ENCODE data around the gene CIB4.

The CIB4 gene

GRCh38 chr2:26619521-26619951 lies 21.6 kb downstream of the CIB4 start:
- no peak for DNase-seq

GRCh38 chr2:26619096-26619495 lies 22.1 kb downstream of the CIB4 start:
- no peak for DNase-seq

DNA sequence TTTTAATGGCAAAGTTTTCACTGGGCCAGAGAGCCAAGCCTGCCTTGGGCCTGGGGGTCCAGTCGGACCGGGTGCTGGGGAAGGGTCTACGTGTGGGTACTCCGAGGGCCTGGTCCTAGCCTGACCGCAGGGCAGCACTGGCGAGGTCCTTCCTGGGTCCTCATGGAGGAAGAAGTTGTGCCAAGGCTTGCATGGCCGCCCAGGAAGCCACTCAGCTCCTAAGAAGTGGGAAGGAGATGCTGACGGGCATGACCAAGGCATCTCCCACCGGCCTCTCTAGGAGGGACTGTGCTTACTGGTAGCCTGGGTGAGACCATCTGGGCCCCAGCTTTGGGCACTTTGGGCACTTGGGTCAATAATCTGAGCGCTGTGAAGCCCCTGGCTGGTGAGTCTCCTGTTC lies 22.6 kb downstream of the CIB4 start:
- no peak for DNase-seq

DNA sequence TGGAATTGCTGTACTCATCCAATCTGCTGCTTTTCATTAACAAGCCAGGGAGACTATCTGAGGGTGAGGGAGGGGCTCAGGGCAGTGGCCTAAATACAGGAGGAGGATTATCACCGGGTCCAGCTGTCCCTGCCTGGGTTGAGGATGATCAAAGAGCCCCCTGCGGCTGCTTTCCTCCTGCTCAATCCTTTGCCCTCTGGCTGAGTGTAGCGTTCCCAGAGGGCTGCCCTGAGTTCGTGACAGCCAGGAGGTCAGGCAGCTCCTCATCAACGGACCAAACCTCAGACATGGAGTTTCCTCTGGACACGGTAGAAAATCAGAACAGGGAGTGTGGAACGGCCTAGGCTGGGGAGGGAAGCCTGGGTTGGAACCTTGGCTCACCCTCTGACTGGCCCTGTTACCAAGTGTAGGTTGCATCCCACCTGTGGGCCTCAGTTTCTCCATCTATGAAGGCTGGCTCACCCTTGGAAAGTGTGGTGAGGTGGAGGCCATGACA lies 23.5 kb downstream of the CIB4 start:
- DNase-seq = no peak

- no peak for DNase-seq
Observed at GRCh38 chr2:26616706-26617587, 24.2 kb downstream of the CIB4 start.

DNA sequence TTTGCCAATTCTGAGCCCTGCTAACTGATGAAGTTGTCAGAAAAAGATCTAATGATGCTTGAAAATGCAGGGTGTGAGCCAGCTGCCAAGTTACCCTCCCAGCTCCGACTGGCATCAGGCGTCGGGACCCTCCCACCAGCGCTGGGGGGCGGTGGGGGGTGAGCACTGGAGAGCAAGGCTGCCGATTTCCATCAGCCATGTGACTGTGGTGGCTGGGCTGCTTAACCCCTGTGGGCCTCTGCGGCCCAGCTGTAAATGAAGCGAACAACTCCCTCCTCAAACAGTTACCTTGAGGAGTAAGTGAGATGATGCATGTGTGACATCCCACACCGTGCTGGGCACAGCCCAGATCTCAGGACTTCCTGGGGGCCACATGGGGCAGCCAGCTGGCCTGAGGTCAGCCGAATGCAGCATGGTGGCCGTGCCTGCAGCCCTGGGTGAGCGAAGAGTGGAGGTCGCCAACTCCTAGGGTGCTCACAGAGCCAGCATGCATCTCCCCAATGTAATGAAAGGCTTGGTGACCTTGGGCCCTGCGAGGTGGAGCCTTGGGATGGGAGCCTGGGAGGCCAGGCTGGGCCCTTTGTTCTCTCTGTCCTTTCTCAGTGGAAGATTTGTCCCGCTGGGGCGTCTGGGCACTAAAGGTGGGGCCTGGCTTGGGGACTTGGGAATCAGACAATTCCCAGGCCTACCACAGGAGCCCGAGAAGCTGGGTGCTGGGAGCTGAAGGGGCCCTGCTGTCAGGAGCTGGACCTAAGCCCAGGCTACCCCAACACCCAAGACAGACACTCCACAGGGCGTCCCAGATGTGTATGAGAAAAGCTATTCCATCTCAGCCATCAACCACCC lies 25.1 kb downstream of the CIB4 start:
- no peak for DNase-seq

DNA sequence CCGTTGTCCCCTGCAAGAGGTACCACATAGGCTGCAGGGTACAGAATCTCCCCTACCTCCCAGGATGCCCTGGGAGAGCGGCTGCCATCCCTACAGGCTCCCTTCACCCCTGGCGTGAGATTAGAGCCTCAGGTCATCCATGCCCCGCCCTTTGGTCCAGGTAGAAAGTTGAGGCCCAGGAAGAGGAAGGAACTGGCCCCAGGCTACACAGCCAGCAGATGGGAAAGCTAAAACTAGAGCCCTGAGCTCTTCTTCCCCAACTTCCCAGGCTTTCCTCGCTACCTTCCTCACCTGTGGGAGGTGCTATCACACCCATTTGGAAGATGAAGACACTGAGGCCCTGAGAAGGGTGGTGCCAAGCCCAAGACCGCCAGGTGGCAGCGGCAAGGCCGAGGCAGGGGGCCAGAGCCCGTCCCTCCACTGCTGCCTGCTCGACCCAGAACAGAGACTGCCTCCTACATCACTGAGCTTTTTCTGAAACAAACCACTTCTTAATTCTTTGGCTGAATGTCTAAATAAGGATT lies 25.8 kb downstream of the CIB4 start:
- DNase-seq = no peak

GRCh38 chr2:26614216-26615138 lies 26.7 kb downstream of the CIB4 start:
- no peak for DNase-seq

- DNase-seq = no peak
Observed at GRCh38 chr2:26613241-26614215, 27.6 kb downstream of the CIB4 start.

DNA sequence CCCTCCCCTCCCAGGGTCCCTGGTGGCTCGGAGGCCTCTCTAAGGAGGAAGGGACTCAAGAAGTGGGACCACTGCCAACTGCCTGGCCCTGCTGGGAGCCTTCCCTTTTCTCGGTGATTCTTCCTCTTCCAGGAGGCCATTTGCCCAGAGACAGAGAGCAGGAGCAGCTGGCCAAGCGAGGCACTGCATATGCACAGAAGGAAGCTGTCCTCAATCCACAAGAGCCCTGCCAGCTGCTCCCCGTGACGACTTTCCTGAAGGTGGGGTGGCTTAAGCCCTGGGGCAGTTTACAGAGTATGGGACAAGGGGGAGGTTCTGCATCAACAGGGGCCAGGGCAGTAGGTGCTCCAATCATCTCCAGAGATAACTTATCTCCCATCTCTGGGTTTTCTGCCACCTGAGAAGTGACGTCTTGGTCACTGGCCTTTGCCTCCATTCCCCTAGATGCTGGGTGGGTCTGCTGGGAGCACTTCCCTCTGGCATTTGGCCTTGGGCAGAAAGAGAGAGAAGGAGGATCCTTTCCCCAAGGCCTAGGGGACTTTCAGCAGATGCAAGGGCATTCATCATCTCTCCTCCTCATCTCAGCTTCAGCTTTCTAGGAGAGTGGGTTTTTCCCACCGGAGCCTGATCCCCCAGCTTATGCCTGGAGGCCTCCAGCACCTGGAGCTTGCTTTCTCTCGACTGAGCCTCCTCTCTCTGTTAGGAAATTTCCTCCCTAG lies 28.5 kb downstream of the CIB4 start:
- DNase-seq = no peak

DNA sequence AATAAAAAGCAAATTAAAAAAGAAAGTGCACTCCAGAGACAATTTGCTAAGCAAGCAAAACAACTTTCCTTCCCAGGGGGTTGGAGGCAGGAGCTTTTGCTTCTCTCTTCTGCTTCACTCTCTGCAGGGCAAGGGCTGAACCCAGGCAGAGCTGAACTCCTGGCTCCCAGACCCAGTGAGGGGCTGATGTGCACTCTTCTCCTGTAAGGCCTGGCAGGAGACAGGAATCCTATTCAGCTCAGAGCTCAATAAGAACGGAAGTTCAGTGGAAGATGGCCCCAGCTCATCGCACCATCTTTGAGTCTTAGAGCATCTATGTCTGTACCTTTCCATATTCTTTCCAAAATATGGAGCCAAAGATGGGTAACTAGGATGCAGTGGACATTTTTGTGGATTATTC lies 29.1 kb downstream of the CIB4 start:
- no peak for DNase-seq

GRCh38 chr2:26610504-26611335 lies 30.4 kb downstream of the CIB4 start:
- DNase-seq = no peak

DNA sequence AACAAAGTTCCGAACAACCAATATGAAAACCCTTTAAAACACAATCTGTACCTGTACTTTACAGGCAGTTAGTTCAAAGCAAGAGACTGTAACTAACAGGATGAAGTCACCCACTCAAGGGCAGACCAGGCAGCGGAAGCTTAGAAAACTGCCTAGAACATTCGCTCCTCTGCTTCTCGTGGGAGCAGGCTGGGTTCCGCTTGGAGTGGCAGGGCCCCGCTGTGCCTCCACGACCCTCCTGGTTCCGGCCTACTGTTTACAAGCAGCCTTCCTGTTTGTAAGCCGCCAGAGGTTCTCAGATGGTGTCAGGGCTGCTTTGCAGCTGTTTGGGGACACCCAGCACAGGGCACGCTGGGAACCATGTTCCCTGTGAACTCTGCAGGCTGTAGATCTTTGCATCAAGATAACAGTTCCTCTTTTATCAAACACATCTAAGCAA lies 31.3 kb downstream of the CIB4 start:
- peak in 3 of 6 experiments; percentile 31 to 50 (median 44) for DNase-seq

DNA sequence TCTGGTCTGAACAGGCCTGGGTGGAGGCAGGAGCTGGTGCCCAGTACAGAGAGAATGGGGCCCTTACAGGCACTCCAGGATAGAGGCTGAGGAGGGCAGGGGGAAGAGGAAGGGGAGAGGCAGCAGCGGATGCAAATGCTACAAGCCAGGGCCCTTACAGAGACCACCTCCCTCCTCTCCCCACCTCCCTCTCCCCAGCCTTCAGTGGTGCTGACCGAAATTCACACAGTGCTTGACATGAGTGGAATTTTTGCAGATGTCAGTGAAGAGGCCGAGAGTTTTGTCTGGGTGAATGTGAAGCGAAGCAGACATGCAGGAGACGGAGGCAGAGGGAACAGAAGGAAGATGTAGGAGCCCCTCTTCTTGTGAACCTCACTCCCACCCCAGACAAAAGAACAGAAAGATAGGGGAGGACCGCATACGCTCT lies 31.9 kb downstream of the CIB4 start:
- no peak for DNase-seq

GRCh38 chr2:26608557-26608956 lies 32.6 kb downstream of the CIB4 start:
- no peak for DNase-seq

DNA sequence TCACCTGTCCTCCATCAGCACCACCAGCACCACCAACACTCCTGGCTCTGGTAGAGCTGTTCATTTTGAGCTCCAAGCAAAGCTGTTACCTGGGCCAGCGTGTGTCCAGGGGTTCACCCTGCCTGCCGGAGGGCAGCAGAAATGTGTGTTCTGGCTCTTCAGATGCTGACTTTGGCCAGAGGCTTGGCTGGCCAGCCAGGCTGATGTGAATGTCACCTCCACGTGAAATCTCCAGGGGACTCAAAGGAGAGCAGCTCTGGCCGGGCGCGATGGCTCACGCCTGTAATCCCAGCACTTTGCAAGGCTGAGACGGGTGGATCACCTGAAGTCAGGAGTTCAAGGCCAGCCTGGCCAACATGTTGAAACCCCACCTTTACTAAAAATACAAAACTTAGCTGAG lies 33.5 kb downstream of the CIB4 start:
- DNase-seq = no peak

GRCh38 chr2:26606847-26607190 lies 34.3 kb downstream of the CIB4 start:
- DNase-seq = no peak

DNA sequence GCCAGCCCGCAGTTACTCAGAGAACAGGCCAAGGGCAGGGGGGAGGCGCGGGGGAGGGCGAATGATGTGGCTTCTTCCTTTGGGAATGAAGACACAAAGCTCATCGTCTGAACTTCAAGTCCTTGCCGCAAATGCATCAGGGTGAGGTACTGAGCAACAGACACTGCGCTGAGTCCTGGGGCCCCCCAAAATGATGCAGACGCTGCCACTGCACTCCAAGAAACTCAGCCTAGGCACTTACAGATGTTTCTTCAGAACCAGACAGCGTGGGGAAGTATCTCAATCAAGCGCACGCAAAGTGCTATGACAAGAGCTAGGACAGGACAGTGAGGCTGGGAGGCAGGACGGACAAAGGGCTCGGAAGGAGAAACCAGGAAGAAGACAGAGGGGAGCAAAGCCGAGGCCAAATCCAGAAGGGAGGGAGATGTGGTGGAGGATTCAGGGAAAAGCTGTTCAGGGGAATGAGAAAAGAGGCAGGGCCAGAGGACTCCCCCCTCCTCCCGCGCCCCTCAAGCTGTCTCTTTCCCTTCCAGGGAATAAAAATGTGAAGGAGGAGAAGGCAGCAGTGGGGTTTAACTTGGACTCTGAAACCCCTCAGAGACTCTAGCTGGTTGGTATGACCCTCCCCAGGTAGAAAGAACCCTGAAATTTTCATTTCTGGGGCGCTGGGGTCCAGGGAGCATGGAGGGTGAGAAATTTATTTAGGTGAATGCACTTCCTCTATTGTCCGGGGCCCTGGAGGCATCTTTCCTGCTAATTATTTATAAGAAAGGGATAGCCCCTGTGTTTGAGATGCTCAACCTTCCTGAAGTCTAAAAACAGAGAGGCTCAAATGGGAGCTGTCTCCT lies 34.9 kb downstream of the CIB4 start:
- DNase-seq = no peak
